Esophagus squamous epithelium (tissue), 5 donors: ENCODE data around the gene SPARC. TPM values are rescaled to one million over a fixed set of nuclear protein-coding genes. Genes with fewer than 3 reads are reported as not detected.

Source experiments
- DNase-seq: peaks from one replicate; lab custom pipeline; 2025; lab: John Stamatoyannopoulos, UW
- H3K27ac ChIP-seq, 4 donors: fragments of 200-600 bp; sonication (generic); one replicate each; pipeline ENCODE4 v1.5.1; 2016 to 2019; ENCODE audit warnings: mild to moderate bottlenecking in 1 of 4
- H3K27me3 ChIP-seq, 4 donors: fragments of 200-600 bp; sonication (generic); 1 replicate in 3 of 4; 2 replicates in 1 of 4; pipeline versions ENCODE4 v1.5.1 to v1.6.0; 2017 to 2021; ENCODE audit warnings: antibody characterized with exemption in 1 of 4
- H3K36me3 ChIP-seq, 3 donors: fragments of 200-600 bp; sonication (generic); one replicate each; pipeline ENCODE4 v1.5.1; 2016 to 2019
- H3K4me1 ChIP-seq, 3 donors: fragments of 200-600 bp; sonication (generic); one replicate each; pipeline ENCODE4 v1.5.1; 2017 to 2019
- H3K4me3 ChIP-seq, 4 donors: fragments of 200-600 bp; sonication (generic); 1 replicate in 3 of 4; 2 replicates in 1 of 4; pipeline ENCODE4 v1.5.1; 2016 to 2019; ENCODE audit warnings: mild to moderate bottlenecking in 2 of 4, moderate library complexity in 1 of 4
- H3K9me3 ChIP-seq, 3 donors: fragments of 200-600 bp; sonication (generic); one replicate each; pipeline ENCODE4 v1.5.1; 2016 to 2019
- CTCF ChIP-seq, 6 experiments: fragments of 450-650 bp in 4 of 6; fragments of 200-600 bp in 2 of 6; sonication (generic) in 2 of 6; IDR thresholded peaks; one replicate each; pipeline ENCODE4 v1.5.1; 2016 to 2019; ENCODE audit warnings: antibody characterized with exemption in 6 of 6, mild to moderate bottlenecking in 4 of 6, moderate library complexity in 4 of 6
- POLR2A ChIP-seq, 4 donors: fragments of 450-650 bp; IDR thresholded peaks; one replicate each; pipeline ENCODE4 v1.6.1; 2017; ENCODE audit warnings: antibody characterized with exemption in 4 of 4, mild to moderate bottlenecking in 4 of 4, moderate library complexity in 3 of 4
- WGBS, 2 donors: methylation state at CpG; one replicate each; pipeline ENCODE4 v1.1.5; 2018; 5-methylcytosine and 5-hydroxymethylcytosine counted together
- intact Hi-C: fragments of 100-400 bp; cut with DNase I; formaldehyde crosslinking; loops from one replicate; pipeline ENCODE4 v1.15.0; 2022
- total RNA-seq, 4 donors: library from RNA; depleted of rRNA; stranded (reverse); fragments of >200 nt; gene quantifications; one replicate each; pipeline ENCODE4 v1.1.0, GENCODE V29; 2016
- donor health status: DM: yes; HTN: yes; CAD: no.

SPARC gene
- total RNA-seq, 4 donors from 2014 or later = 14.9 to 164 (median 61.9) TPM

- peak overlapping the region in 3 of 4 donors; percentile 65 to 85 (median 70) for H3K27ac ChIP-seq
- DNase-seq = no peak
- intact Hi-C loops = loop anchor here (5.0 kb wide), 1 partner anchor 77 kb away; no protein-coding TSS in a partner anchor
These were observed 21.8 kb downstream of the SPARC start for GRCh38 chr5:151664694-151665585.

GRCh38 chr5:151663617-151664293 is 23.0 kb downstream of the SPARC start:
- TF ChIP-seq CTCF (IDR thresholded peaks at IDR 0.05) (no peak), POLR2A (IDR thresholded peaks at IDR 0.05) (no peak)
- intact Hi-C loops = loop anchor here (5.0 kb wide), 1 partner anchor 79 kb away; no protein-coding TSS in a partner anchor
- Histone ChIP-seq H3K4me3 (no peak overlapping the region), H3K27ac (peak overlapping the region; percentile 13 to 85 (median 68)), H3K4me1 (peaks cover 10 to 89% (median 38%) of the 10 kb centered on the region in 3 donors), H3K27me3 (no peaks in the 10 kb centered on the region), H3K9me3 (no peaks in the 10 kb centered on the region), H3K36me3 (peaks cover 0 to 52% (median 18%) of the 10 kb centered on the region in 3 donors)
- no peak for DNase-seq
- WGBS, 2 donors = 52 to 56% methylated on average over 15 to 16 of the region's 17 CpGs

More at GRCh38 chr5:151664694-151665585, 21.8 kb downstream of the SPARC start:
- H3K27me3 ChIP-seq = no peaks in the 10 kb centered on the region
- 30 to 72% methylated on average over 3 of the region's 6 CpGs for WGBS, 2 donors
- peaks cover 10 to 83% (median 35%) of the 10 kb centered on the region in 3 donors for H3K4me1 ChIP-seq
- H3K36me3 ChIP-seq = peaks cover 0 to 64% (median 26%) of the 10 kb centered on the region in 3 donors
- no peak overlapping the region for H3K4me3 ChIP-seq
- H3K9me3 ChIP-seq = no peaks in the 10 kb centered on the region
- TF ChIP-seq CTCF (IDR thresholded peaks at IDR 0.05) (no peak), POLR2A (IDR thresholded peaks at IDR 0.05) (no peak)

GRCh38 chr5:151662805-151663204 is 23.9 kb downstream of the SPARC start:
- Histone ChIP-seq H3K9me3 (no peaks in the 10 kb centered on the region), H3K4me1 (peaks cover 10 to 91% (median 38%) of the 10 kb centered on the region in 3 donors), H3K27ac (peak overlapping the region in 3 of 4 donors; percentile 65 to 85 (median 70)), H3K27me3 (no peaks in the 10 kb centered on the region), H3K36me3 (peaks cover 0 to 42% (median 15%) of the 10 kb centered on the region in 3 donors), H3K4me3 (no peak overlapping the region)
- no peak for DNase-seq
- intact Hi-C loops = loop anchor here (5.0 kb wide), 1 partner anchor 79 kb away; no protein-coding TSS in a partner anchor
- TF ChIP-seq CTCF (IDR thresholded peaks at IDR 0.05) (no peak), POLR2A (IDR thresholded peaks at IDR 0.05) (no peak)
- WGBS, 2 donors = 75 to 79% methylated on average over 4 of the region's 4 CpGs

GRCh38 chr5:151661968-151662732 is 24.6 kb downstream of the SPARC start:
- H3K4me3 ChIP-seq = no peak overlapping the region
- WGBS, 2 donors = 28 to 29% methylated on average over 4 of the region's 4 CpGs
- no peak for TF ChIP-seq POLR2A (IDR thresholded peaks at IDR 0.05)
- no peak for TF ChIP-seq CTCF (IDR thresholded peaks at IDR 0.05)
- H3K36me3 ChIP-seq = peaks cover 0 to 36% (median 9%) of the 10 kb centered on the region in 3 donors
- peaks cover 10 to 84% (median 36%) of the 10 kb centered on the region in 3 donors for H3K4me1 ChIP-seq
- H3K9me3 ChIP-seq = no peaks in the 10 kb centered on the region
- intact Hi-C loops = loop anchor here (5.0 kb wide), 1 partner anchor 80 kb away; no protein-coding TSS in a partner anchor
- DNase-seq = no peak
- H3K27ac ChIP-seq = peak overlapping the region in 2 of 4 donors; percentile 70 to 85
- H3K27me3 ChIP-seq = no peaks in the 10 kb centered on the region
